NB4 (cell line): ENCODE results near the gene AFG1L.

Experiments
- MYC ChIP-seq: IDR thresholded peaks from 2 replicates; pipeline ENCODE4 v1.6.1; 2011; ENCODE audit warnings: low read depth, low read length
- POLR2A ChIP-seq: IDR thresholded peaks from 2 replicates; pipeline ENCODE4 v1.6.1; 2011; ENCODE audit warnings: mild to moderate bottlenecking; ENCODE audit not compliant: insufficient read length; ENCODE audit errors: extremely low read depth
- TF ChIP-seq, protein P1 (sequence below): IDR thresholded peaks from one replicate; pipeline ENCODE4 v1.5.1; 2012; ENCODE audit warnings: low read depth, low read length
- TF ChIP-seq, protein P2 (sequence below): IDR thresholded peaks from 2 replicates; pipeline ENCODE4 v1.6.1; 2011; ENCODE audit warnings: low read depth, low read length

DNA sequence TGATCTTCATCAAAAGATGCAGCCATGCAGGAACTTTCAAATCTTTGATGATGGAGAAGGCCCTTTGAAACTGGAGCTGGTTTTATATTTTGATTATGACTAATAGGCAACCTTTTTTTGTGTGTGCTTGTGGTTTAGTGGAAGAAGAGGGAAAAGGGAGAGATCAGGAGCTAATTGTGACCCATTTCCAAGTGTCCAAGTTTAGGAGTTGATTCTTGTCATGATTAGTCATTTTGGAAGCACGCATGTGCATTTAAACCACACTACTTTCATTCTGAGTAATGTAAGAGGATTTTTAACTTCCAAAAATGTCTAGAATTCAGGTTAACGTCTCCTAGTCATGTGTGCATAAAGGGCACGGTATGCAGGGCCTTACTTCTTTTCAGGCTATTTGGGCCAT is 269.3 kb downstream of the AFG1L start:
- TF ChIP-seq, protein P1, sequence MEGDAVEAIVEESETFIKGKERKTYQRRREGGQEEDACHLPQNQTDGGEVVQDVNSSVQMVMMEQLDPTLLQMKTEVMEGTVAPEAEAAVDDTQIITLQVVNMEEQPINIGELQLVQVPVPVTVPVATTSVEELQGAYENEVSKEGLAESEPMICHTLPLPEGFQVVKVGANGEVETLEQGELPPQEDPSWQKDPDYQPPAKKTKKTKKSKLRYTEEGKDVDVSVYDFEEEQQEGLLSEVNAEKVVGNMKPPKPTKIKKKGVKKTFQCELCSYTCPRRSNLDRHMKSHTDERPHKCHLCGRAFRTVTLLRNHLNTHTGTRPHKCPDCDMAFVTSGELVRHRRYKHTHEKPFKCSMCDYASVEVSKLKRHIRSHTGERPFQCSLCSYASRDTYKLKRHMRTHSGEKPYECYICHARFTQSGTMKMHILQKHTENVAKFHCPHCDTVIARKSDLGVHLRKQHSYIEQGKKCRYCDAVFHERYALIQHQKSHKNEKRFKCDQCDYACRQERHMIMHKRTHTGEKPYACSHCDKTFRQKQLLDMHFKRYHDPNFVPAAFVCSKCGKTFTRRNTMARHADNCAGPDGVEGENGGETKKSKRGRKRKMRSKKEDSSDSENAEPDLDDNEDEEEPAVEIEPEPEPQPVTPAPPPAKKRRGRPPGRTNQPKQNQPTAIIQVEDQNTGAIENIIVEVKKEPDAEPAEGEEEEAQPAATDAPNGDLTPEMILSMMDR, result no peak
- TF ChIP-seq, protein P2, sequence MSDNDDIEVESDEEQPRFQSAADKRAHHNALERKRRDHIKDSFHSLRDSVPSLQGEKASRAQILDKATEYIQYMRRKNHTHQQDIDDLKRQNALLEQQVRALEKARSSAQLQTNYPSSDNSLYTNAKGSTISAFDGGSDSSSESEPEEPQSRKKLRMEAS, result no peak
- TF ChIP-seq POLR2A, result no peak
- no peak for TF ChIP-seq MYC
